Breast epithelium (tissue), 3 donors: ENCODE results near the gene STAT1.

Source experiments
- POLR2A ChIP-seq: fragments of 450-650 bp; IDR thresholded peaks from one replicate; pipeline ENCODE4 v1.6.1; 2016; ENCODE audit warnings: antibody characterized with exemption, mild to moderate bottlenecking, moderate library complexity
- POLR2AphosphoS5 ChIP-seq, 3 donors: sonication (generic); formaldehyde crosslinking; IDR thresholded peaks; one replicate each; pipeline ENCODE4 v1.6.1; 2017; ENCODE audit warnings: antibody characterized with exemption in 3 of 3
- TF ChIP-seq, protein P1 (sequence below), 3 donors: fragments of 450-650 bp; IDR thresholded peaks; one replicate each; pipeline ENCODE4 v1.5.1; 2016 to 2017; ENCODE audit warnings: antibody characterized with exemption in 3 of 3, mild to moderate bottlenecking in 3 of 3, moderate library complexity in 3 of 3

GRCh38 chr2:191006297-191006696 is 7.7 kb downstream of the STAT1 start:
- no peak for TF ChIP-seq POLR2AphosphoS5 (IDR thresholded peaks at IDR 0.05)
- TF ChIP-seq, protein P1, sequence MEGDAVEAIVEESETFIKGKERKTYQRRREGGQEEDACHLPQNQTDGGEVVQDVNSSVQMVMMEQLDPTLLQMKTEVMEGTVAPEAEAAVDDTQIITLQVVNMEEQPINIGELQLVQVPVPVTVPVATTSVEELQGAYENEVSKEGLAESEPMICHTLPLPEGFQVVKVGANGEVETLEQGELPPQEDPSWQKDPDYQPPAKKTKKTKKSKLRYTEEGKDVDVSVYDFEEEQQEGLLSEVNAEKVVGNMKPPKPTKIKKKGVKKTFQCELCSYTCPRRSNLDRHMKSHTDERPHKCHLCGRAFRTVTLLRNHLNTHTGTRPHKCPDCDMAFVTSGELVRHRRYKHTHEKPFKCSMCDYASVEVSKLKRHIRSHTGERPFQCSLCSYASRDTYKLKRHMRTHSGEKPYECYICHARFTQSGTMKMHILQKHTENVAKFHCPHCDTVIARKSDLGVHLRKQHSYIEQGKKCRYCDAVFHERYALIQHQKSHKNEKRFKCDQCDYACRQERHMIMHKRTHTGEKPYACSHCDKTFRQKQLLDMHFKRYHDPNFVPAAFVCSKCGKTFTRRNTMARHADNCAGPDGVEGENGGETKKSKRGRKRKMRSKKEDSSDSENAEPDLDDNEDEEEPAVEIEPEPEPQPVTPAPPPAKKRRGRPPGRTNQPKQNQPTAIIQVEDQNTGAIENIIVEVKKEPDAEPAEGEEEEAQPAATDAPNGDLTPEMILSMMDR (IDR thresholded peaks at IDR 0.05) = no peak
- TF ChIP-seq POLR2A = no peak
